NCI-H446 (cell line): Measurements from ENCODE around the gene SMIM1.

Experiments
- DNase-seq, 2 experiments: peaks; one replicate each; lab custom pipeline; 2025; lab: John Stamatoyannopoulos, UW

Gene SMIM1

GRCh38 chr1:3756394-3756793, 16.2 kb upstream of the SMIM1 start:
- DNase-seq, result no peak

GRCh38 chr1:3759164-3759563, 13.4 kb upstream of the SMIM1 start:
- DNase-seq, result no peak

- no peak for DNase-seq
Observed at GRCh38 chr1:3759796-3760195, 12.8 kb upstream of the SMIM1 start.

- DNase-seq, result no peak
Observed at GRCh38 chr1:3761296-3762010, 11.1 kb upstream of the SMIM1 start.

GRCh38 chr1:3762151-3762872, 10.2 kb upstream of the SMIM1 start:
- no peak for DNase-seq

GRCh38 chr1:3762873-3763228, 9.7 kb upstream of the SMIM1 start:
- no peak for DNase-seq

- no peak for DNase-seq
Observed at GRCh38 chr1:3763351-3764125, 9.0 kb upstream of the SMIM1 start.

GRCh38 chr1:3767328-3767925, 5.1 kb upstream of the SMIM1 start:
- DNase-seq, result no peak

GRCh38 chr1:3768811-3769390, 3.6 kb upstream of the SMIM1 start:
- no peak for DNase-seq

- no peak for DNase-seq
Observed at GRCh38 chr1:3770047-3770765, 2.3 kb upstream of the SMIM1 start.

- no peak for DNase-seq
Observed at GRCh38 chr1:3771108-3772026, 1.2 kb upstream of the SMIM1 start.

- DNase-seq, result no peak
Observed at GRCh38 chr1:3772027-3772714, 378 bp upstream of the SMIM1 start.

- DNase-seq, result no peak
Observed at GRCh38 chr1:3773572-3774275, 1.2 kb downstream of the SMIM1 start.

GRCh38 chr1:3774276-3774945, 1.9 kb downstream of the SMIM1 start:
- DNase-seq, result no peak

- DNase-seq, result no peak
Observed at GRCh38 chr1:3774946-3775489, 2.5 kb downstream of the SMIM1 start.

- DNase-seq, result no peak
Observed at GRCh38 chr1:3775490-3776230, 3.1 kb downstream of the SMIM1 start.

GRCh38 chr1:3776231-3776961, 3.8 kb downstream of the SMIM1 start:
- DNase-seq, result no peak
